ENCODE data around the gene SORL1.

DNA sequence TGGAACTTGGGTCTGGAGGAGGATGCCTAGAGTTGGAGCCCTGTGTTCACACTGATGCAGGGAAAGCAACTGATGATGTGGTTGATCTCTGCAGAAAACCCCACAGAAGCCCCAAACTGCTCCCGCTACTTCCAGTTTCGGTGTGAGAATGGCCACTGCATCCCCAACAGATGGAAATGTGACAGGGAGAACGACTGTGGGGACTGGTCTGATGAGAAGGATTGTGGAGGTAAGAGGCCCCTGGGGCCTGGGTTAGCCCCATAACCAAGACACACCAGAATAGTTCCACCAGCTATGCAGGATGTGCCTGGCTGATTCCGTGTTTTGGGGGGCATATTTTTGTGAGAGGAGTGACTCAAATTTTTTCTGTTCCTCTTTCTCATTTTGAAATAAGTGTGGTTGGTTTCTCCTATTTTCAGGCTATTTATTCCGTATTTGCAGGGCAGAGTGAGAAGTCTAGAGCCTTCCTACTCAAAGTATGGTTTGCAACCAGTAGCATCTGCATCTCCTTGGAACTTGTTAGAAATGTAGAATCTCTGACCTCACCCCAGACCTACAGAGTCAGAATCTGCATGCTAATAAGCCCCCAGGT, 137.9 kb downstream of the SORL1 start:
- TF ChIP-seq CTCF (conservative IDR thresholded peaks at IDR 0.05; ENCODE audit: low read length) = no peak
- no peak for TF ChIP-seq EZH2phosphoT487 (IDR thresholded peaks at IDR 0.05; ENCODE audit: borderline replicate concordance, low read depth, low read length)

Measured in OCI-LY7 (cell line).